Esophagus muscularis mucosa (tissue), 3 donors: Measurements from ENCODE around the gene RAB30.

ENCODE experiments used
- CTCF ChIP-seq, 3 experiments: fragments of 200-600 bp in 2 of 3; fragments of 450-650 bp in 1 of 3; sonication (generic) in 2 of 3; IDR thresholded peaks; one replicate each; pipeline ENCODE4 v1.5.1; 2017 to 2019; ENCODE audit warnings: antibody characterized with exemption in 3 of 3, mild to moderate bottlenecking in 2 of 3, moderate library complexity in 1 of 3
- EP300 ChIP-seq: sonication (generic); formaldehyde crosslinking; IDR thresholded peaks from one replicate; pipeline ENCODE4 v1.6.1; 2017; ENCODE audit warnings: antibody characterized with exemption

- TF ChIP-seq CTCF (IDR thresholded peaks at IDR 0.05): no peak
- TF ChIP-seq EP300: no peak
Measured at GRCh38 chr11:83112886-83113285, 41.2 kb upstream of the RAB30 start.
